Stimulated activated CD8-positive, alpha-beta memory T cell treated with anti-CD3 and anti-CD28 coated beads, Interleukin-12 subunit alpha, Interleukin-12 subunit beta, amount 100 ng/mL, for 24 hours (primary cell): ENCODE results near the gene SNAP29.
"Not testable (repeated sequence)": the region's sequence is repeated elsewhere in the genome, so short reads cannot be mapped to it uniquely, and the experiment has no call there.

Source experiments
- DNase-seq: peaks from one replicate; pipeline ENCODE4 v3.0.0-alpha.2; 2020; ENCODE audit errors: extremely low read depth

Gene SNAP29

DNA sequence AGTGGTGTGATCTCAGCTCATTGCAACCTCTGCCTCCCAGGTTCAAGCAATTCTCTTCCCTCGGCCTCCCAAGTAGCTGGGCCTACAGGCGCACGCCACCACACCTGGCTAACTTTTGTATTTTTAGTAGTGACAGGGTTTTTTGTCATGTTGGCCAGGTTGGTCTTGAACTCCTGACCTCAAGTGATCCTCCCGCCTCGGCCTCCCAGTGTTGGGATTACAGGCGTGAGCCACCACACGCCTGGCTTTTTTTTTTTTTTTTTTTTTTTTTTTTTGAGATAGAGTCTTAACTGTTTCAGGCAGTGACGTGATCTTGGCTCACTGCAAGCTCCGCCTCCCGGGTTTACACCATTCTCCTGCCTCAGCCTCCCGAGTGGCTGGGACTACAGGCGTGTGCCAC is 71.6 kb downstream of the SNAP29 start:
- DNase-seq = not testable (repeated sequence)

DNA sequence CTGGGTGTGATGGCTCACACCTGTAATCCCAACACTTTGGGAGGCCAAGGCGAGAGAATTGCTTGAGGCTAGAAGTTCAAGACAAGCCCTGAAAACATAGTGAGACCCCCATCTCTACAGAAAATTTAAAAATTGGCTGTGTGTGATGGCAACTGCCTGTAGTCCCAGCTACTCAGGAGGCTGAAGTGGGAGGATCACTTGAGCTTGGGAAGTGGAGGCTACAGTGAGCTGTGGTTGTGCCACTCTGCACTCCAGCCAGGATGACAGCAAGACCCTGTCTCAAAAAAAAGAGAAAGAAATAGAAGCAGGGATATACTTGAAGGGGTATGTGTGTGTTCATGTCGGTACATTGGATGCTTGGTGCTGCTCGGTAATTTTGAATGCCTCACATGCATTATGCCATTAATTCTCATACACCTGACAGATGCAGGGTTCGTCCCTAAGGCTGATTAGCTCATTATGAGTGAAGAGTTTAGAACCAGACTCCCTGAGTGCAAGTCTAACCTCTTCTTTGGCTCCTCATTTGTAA is 72.4 kb downstream of the SNAP29 start:
- no peak for DNase-seq

GRCh38 chr22:20933910-20934309 is 75.1 kb downstream of the SNAP29 start:
- no peak for DNase-seq

DNA sequence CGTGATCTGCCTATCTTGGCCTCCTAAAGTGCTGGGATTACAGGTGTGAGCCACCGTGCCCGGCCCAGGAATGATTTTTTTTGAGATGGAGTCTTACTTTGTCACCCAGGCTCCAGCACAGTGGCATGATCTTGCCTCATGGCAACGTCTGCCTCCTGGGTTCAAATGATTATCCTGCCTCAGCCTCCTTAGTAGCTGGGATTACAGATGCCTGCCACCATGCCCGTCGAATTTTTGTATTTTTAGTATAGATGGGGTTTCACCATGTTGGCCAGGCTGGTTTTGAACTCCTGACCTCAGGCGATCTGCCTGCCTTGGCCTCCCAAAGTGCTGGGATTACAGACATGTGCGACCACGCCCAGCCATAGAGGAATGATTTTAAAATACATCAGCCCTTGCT is 76.2 kb downstream of the SNAP29 start:
- DNase-seq = not testable (repeated sequence)

DNA sequence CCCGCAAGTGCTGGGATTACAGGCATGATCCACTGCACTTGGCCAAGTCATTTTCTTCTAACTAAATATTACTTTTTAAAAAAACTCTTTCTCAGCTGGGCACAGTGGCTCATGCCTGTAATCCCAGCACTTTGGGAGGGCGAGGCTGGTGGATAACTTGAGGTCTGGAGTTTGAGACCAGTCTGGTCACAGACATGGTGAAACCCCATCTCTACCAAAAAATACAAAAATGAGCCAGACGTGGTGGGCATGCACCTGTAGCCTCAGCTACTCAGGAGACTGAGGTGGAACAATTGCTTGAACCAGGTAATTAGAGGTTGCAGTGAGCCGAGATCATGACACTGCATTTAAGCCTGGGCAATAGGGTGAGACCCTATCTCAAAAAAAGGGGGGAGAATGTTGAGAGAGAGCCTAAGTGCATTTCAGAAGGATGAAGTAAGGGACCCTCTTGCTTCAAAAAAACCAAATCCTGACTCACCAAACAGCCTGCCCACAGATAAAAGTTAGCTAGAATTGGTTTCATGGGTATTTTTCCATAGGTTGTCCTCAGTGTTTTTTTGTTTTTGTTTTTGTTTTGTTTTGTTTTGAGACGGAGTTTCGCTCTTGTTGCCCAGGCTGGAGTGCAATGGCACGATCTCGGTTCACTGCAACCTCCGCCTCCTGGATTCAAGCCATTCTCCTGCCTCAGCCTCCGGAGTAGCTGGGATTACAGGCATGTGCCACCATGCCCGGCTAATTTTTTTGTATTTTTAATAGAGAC is 77.2 kb downstream of the SNAP29 start:
- not testable (repeated sequence) for DNase-seq

- DNase-seq = no peak
These were observed 78.4 kb downstream of the SNAP29 start for GRCh38 chr22:20937031-20937793.

DNA sequence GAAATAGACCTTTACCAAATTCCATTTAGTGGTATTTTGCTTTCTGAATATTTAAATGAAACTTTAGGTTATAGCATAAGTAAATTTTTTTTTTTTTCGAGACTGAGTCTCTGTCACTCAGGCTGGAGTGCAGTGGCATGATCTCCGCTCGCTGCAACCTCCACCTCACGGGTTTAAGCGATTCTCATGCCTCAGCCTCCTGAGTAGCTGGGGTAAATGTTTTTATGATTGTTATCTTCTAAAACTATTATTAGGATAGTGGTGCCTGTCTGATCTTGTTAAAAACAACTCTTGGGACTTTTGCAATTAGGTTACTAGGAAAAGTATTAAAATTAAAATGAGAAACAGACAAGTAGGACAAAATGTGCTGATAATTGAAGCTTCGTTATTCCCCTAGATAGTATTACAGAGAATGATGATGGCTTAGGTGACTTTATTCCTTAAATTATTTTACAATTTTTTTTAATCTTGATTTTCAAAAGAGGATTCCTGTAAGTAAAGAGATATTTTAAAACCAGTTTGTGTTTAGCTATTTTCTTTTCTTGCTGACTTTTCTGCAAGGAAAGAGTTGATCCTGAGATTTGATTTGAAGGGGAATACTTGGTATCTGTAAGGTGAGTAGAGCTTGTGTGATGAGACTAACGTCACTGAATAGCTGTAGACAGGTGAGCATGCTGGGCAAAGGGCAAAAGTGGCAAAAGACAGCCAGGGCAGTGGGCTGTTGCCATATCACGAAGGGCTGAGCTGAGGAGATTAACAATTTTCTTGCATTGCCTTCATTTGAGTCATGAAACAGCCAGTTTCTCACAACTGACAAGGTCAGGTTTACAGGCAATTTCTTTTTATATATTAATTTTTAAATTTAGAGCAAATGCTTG is 79.2 kb downstream of the SNAP29 start:
- no peak for DNase-seq

DNA sequence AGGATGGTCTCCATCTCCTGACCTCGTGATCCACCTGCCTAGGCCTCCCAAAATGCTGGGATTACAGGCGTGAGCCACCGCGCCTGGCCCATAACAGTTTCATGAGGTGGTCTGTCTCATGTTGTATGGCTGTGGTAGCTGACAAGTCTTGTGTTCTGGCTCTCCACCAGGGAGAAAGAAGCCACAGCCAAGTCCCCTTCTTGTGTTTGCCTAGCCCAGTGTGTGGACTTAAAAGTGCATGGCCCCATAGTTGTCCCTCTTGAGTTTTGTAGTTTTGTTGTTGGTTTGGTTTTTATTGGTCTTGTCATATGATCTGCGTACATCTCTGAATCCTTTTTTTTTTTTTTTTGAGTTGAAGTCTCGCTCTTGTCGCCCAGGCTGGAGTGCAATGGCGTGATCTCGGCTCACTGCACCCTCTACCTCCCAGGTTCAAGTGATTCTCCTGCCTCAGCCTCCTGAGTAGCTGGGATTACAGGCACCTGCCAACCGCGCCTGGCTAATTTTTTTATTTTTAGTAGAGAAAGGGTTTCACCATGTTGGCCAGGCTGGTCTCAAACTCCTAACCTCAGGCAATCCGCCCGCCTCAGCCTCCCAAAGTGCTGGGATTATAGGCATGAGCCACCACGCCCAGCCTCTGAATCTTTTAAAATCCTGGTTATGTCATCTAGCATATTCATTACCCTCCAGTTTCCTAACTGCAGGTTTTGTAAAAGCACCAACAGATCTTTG is 80.8 kb downstream of the SNAP29 start:
- DNase-seq = not testable (repeated sequence)

GRCh38 chr22:20940186-20940651 is 81.4 kb downstream of the SNAP29 start:
- no peak for DNase-seq
